ENCODE results near the gene IDH1. TPM values are rescaled to one million over a fixed set of nuclear protein-coding genes. Genes with fewer than 3 reads are reported as not detected.
"Not testable (repeated sequence)": the region's sequence is repeated elsewhere in the genome, so short reads cannot be mapped to it uniquely, and the experiment has no call there.

The IDH1 gene
- total RNA-seq, 1 experiment from 2014 or later: 259 TPM

- not testable (repeated sequence) for DNase-seq (ENCODE audit: low spot score)
Measured at GRCh38 chr2:208256849-208257813, 2.3 kb upstream of the IDH1 start.

DNA sequence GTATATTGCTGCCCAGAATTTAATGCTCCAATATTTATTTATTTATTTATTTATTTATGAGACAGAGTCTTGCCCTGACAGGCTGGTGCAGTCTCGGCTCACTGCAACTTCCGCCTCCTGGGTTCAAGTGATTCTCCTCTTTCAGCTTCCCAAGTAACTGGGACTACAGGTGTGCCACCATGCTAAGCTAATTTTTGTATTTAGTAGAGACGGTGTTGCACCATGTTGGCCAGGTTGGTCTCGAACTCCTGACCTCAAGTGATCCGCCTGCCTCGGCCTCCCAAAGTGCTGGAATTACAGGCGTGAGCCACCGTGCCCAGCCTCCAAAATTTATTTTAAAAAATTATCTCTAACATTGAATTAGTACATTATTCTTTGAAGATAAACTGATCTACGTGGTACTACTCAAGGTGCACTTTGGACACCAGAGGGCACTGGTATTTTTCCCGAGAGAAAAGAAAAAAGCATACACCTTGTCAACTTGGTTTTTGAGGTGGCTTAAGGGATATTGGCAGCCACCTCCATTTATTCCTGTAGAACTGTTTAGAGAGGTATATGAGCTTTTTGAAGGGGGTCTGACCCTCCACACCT, 1.4 kb upstream of the IDH1 start:
- DNase-seq (ENCODE audit: low spot score): no peak

GRCh38 chr2:208255557-208256106, 761 bp upstream of the IDH1 start:
- no peak for DNase-seq (ENCODE audit: low spot score)

- peak; percentile 70 for DNase-seq (ENCODE audit: low spot score)
Measured at GRCh38 chr2:208254118-208254870, 577 bp downstream of the IDH1 start.

DNA sequence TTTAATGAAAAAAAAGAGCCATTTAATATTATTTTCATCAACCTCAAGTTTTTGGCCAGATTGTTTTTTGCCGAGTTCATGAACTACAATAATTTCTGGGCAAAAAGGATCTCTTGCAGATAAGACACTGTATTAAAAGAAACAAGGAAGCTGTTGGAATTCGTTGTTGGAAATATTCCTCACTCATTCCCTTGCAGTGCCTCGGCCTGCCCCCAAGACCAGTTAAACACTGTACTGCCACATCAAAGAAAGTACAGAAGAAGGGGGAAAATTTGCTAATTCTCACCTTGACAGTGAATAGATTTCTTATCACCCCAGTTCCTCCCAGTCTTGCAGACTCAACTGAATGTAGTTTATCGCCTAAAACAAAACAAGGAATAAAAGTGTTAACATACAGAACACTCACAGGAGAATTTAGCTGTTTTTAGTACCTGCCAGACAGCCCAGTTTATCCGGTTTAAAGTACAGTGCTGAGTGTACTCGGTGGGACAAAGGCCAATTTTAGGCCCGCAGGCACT, 1.2 kb downstream of the IDH1 start:
- no peak for DNase-seq (ENCODE audit: low spot score)

- DNase-seq (ENCODE audit: low spot score): no peak
Measured at GRCh38 chr2:208252716-208253492, 2.0 kb downstream of the IDH1 start.

DNA sequence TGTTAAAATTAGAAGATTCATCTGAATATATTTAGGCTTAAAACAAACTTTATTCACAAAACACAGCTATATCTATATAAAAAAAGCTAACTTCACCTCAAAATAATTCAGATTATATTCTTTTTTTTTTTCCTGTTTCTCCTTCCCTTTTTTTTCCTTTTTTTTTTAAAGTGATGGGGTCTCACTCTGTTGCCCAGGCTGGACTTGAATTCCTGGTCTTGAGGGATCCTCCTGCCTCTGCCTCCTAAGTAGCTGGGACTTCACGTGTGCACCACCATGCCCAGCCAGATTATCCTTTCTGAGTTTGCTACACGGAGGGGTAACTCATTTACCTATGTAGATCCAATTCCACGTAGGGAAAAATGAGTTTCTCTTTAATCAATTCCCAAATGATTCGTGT, 3.8 kb downstream of the IDH1 start:
- no peak for DNase-seq (ENCODE audit: low spot score)

DNA sequence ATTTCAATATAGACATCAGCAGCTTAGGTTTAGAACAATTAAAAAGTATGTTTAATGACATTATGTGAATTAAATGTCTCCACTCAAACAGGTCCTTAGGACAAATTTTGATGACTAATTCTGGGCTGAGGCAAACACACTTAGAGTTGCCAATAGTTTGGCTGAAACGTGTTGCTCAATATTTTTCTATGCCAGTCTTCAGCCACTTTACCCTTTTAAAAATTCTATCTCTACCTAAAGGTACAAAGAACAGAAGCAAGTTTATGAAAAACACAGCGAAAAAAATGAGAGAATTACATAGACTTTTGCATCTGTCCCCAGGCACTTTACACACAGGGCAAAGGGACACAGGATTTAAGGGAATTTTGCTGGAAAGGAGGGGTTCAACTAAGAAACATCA, 4.5 kb downstream of the IDH1 start:
- DNase-seq (ENCODE audit: low spot score): peak; percentile 13

- DNase-seq (ENCODE audit: low spot score): no peak
Measured at GRCh38 chr2:208249296-208249695, 5.6 kb downstream of the IDH1 start.

- no peak for DNase-seq (ENCODE audit: low spot score)
Measured at GRCh38 chr2:208248601-208249000, 6.3 kb downstream of the IDH1 start.

DNA sequence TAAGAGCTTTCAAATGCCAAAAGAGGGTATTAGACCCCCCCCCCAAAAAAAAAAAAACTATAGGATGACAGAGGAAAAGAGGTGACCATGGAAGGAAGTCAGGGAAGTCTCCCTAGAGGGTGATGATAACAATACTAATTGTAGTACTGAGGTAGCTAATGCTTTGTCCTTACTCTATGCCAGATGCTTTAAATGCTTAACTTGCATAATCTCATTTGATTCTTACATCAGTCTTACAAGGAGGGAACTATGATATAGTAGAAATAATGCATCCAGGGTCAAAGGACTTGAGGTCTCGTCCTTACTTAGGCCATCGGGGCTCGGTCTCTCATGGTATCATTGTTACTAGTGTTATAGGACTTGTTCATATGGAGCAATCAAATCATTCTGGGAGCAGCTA, 9.1 kb downstream of the IDH1 start:
- DNase-seq (ENCODE audit: low spot score): no peak

DNA sequence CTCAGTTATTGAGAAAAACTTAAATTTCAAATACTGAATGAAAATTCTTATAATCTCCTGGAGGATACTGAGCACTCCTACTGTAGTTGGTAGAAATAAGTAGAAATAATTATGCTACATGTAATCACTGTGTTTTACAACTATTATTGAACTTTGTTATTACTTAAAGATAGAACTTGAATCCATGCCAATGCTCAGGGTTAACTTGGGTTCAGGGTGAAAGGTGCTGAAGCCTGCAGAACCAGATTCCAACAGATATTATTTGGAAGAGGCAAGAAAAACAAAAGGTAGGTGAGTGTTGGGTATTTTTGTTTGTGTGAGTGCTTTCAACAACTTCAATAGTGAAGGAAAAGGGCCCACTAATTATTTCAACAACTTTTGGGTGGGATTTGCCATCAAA, 10.4 kb downstream of the IDH1 start:
- no peak for DNase-seq (ENCODE audit: low spot score)

- no peak for DNase-seq (ENCODE audit: low spot score)
Measured at GRCh38 chr2:208240619-208241209, 14.2 kb downstream of the IDH1 start.

- DNase-seq (ENCODE audit: low spot score): no peak
Measured at GRCh38 chr2:208239770-208240493, 14.9 kb downstream of the IDH1 start.

DNA sequence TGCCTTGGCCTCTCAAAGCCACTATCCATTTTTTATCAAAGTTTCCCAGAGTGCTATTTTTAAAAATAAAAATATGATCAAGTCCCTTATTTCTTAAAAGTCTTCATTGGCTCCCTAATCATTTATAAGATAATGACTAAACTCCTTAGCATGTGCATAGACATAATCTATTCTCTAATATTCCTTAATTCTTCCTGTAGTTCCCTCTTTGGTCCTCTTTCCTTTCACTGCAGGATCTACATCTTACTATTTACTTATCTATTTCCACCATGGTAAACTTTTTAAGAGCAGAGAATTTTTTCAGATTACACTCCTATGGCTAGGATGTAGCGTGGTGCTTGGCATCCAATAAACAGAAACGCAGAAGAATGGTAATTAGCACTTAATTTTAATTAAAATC, 19.0 kb downstream of the IDH1 start:
- DNase-seq (ENCODE audit: low spot score): no peak

DNA sequence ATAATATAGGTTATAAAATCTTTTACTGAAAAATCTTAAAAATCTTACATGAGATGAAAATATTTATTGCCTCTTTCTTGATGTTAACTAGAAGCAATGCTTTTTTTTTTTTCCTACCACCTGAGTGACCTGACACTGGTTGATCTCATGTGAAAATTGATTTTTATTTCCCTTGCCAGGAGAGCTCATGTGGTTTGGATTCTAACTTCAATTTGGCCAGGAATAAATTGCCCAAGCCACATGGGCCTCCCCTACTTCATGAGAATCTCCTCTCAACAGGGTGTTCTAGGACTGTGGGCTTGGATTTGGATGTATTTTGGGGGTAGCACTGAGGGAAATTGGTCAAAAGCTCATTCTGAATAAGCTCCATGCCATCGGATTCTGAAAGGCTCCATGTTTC, 20.1 kb downstream of the IDH1 start:
- DNase-seq (ENCODE audit: low spot score): no peak

GRCh38 chr2:208228476-208228875, 26.4 kb downstream of the IDH1 start:
- no peak for DNase-seq (ENCODE audit: low spot score)

DNA sequence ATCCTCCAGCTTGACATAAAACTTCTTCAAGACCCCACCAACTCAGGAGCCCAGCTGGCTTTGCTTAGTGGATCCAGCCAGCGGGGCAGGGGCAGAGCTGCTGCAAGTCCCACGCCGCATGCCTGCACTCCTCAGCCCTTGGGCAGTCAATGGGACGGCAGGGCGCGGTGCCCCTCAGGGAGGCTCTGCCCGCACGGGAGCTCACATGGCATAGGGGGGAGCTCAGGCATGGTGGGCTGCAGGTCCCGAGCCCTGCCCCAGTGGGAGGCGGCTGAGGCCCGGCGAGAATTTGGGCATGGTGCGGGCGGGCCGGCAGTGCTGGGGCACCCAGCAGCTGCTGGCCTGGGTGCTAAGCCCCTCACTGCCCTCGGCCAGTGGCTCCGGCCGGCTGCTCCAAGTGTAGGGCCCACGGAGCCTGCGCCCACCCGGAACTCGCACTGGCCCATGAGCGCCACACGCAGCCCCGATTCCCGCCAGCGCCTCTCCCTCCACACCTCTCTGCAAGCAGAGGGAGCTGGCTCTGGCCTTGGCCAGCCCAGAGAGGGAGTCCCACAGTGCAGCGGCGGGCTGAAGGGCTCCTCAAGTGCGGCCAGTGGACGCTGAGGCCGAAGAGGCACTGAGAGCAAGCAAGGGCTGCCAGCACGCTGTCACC, 27.2 kb downstream of the IDH1 start:
- DNase-seq (ENCODE audit: low spot score): no peak

GRCh38 chr2:208224802-208225201, 30.1 kb downstream of the IDH1 start:
- no peak for DNase-seq (ENCODE audit: low spot score)

DNA sequence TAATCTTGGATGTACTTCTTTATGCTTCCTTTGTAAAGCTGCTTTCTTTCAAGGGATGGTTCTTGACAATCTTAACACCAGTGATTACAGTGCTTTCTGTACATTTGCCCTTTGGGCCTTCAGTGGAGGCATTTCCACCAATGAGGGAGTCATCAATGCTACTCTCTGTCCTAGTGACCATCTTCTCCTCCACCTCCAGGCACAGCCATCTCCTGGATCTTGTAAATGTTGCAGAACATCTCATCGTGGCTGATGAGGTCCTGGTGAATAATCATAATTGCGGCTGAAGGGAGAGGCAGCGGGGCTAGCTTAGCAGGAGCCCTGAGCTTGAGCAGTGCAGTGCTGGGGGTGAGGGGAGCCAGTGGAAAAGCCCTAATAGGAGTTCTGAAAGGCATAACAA, 32.5 kb downstream of the IDH1 start:
- DNase-seq (ENCODE audit: low spot score): peak; percentile 30
